Measurements from ENCODE around the gene LDLRAD3.

The LDLRAD3 gene

DNA sequence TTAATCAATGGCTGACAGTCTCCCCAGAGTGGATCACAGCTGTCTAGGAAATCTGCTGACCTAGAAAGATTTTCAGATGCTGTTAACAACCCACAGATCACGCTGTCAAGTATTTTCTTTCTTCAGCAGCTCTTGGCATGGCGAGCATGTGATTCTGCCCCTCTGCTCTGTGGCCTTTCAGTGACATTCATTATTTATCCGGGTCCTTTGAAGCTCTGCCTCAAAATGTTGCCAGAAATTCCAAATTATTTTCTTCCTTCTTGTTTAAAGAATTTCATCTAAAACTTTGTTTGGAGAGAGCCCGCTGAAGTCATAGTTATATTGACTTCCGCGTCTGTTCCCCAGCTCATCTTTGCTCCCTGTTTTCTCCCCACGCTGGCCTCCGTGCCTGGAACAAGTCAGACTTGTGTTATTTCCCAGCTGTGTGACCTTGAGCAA is 211.3 kb downstream of the LDLRAD3 start:
- Mint-ChIP-seq H3K27me3 (ENCODE audit: low read depth) (no peaks in the 10 kb centered on the region), H3K36me3 (ENCODE audit: low read depth) (no peaks in the 10 kb centered on the region), H3K4me3 (peak overlapping the region in 2 of 3 experiments; percentile 9 to 20), H3K27ac (peak overlapping the region; percentile 91 to 96 (median 92)), H3K4me1 (peaks cover 75% of the 10 kb centered on the region), H3K9me3 (no peaks in the 10 kb centered on the region)
- TF ChIP-seq, protein P1, sequence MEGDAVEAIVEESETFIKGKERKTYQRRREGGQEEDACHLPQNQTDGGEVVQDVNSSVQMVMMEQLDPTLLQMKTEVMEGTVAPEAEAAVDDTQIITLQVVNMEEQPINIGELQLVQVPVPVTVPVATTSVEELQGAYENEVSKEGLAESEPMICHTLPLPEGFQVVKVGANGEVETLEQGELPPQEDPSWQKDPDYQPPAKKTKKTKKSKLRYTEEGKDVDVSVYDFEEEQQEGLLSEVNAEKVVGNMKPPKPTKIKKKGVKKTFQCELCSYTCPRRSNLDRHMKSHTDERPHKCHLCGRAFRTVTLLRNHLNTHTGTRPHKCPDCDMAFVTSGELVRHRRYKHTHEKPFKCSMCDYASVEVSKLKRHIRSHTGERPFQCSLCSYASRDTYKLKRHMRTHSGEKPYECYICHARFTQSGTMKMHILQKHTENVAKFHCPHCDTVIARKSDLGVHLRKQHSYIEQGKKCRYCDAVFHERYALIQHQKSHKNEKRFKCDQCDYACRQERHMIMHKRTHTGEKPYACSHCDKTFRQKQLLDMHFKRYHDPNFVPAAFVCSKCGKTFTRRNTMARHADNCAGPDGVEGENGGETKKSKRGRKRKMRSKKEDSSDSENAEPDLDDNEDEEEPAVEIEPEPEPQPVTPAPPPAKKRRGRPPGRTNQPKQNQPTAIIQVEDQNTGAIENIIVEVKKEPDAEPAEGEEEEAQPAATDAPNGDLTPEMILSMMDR (IDR thresholded peaks at IDR 0.05; ENCODE audit: unreplicated experiment in 3 of 3): no peak

DNA sequence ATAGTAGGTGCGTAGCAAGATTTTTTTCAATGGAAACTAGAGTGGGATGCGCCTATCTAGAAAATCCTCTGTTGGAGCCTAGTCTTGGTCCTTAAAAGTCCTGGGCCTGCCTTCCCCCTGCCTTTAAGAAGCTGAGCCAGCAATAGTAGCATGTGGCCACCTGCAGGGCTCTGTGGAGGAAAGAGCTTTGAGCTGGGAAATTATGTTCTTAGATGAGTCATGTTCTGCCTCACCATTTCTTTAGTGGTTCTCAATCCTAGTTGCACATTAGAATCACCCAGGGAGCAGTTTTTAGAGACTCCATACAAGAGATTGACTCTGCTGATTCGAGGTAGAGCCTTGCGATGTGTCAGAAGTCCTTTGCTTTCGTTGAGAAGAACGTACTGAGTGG is 211.9 kb downstream of the LDLRAD3 start:
- Mint-ChIP-seq H3K27ac (peak overlapping the region; percentile 91 to 96 (median 92)), H3K27me3 (ENCODE audit: low read depth) (no peaks in the 10 kb centered on the region), H3K4me3 (no peak overlapping the region), H3K9me3 (no peaks in the 10 kb centered on the region), H3K36me3 (ENCODE audit: low read depth) (no peaks in the 10 kb centered on the region), H3K4me1 (peaks cover 80% of the 10 kb centered on the region)
- TF ChIP-seq, protein P1 (IDR thresholded peaks at IDR 0.05; ENCODE audit: unreplicated experiment in 3 of 3): no peak

- Mint-ChIP-seq H3K36me3 (ENCODE audit: low read depth) (no peaks in the 10 kb centered on the region), H3K4me3 (no peak overlapping the region), H3K27me3 (ENCODE audit: low read depth) (no peaks in the 10 kb centered on the region), H3K4me1 (peaks cover 82% of the 10 kb centered on the region), H3K27ac (peak overlapping the region; percentile 91 to 96 (median 92)), H3K9me3 (no peaks in the 10 kb centered on the region)
- TF ChIP-seq, protein P1 (IDR thresholded peaks at IDR 0.05; ENCODE audit: unreplicated experiment in 3 of 3): no peak
Observed at GRCh38 chr11:36156161-36156816, 212.4 kb downstream of the LDLRAD3 start.

GRCh38 chr11:36156817-36157519 is 213.1 kb downstream of the LDLRAD3 start:
- peak overlapping the region; percentile 80 to 96 (median 92) for H3K27ac Mint-ChIP-seq

DNA sequence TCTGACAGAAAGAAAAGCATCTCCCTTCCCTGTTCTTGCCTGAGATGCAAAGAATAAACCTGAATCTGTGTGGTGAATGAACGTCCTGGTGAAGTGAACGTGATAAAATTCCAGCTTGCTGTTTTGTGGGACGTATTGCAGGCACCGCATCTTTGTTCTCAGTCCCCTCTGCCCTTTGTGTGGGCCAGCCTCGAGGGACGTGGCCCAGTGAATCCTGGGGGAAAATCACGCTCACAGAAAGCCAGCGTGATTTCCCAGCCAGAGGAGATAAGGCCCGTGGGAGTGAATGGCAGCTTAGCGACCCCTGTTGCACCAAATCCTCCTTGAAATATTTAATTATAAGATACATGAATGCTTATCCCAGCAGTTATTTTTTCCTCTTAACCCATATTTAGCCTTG is 216.2 kb downstream of the LDLRAD3 start:
- Mint-ChIP-seq H3K4me3 (peak overlapping the region in 2 of 3 experiments; percentile 15 to 59), H3K4me1 (peaks cover 88% of the 10 kb centered on the region), H3K36me3 (ENCODE audit: low read depth) (no peaks in the 10 kb centered on the region), H3K9me3 (no peaks in the 10 kb centered on the region), H3K27ac (peak overlapping the region; percentile 90 to 97 (median 95)), H3K27me3 (ENCODE audit: low read depth) (no peaks in the 10 kb centered on the region)
- TF ChIP-seq, protein P1 (IDR thresholded peaks at IDR 0.05; ENCODE audit: unreplicated experiment in 3 of 3): no peak

More at GRCh38 chr11:36156817-36157519, 213.1 kb downstream of the LDLRAD3 start:
- peaks cover 84% of the 10 kb centered on the region for H3K4me1 Mint-ChIP-seq
- H3K4me3 Mint-ChIP-seq: peak overlapping the region in 1 of 3 experiments; percentile 33
- TF ChIP-seq, protein P1 (IDR thresholded peaks at IDR 0.05; ENCODE audit: unreplicated experiment in 3 of 3): no peak
- H3K36me3 Mint-ChIP-seq (ENCODE audit: low read depth): no peaks in the 10 kb centered on the region
- H3K27me3 Mint-ChIP-seq (ENCODE audit: low read depth): no peaks in the 10 kb centered on the region
- H3K9me3 Mint-ChIP-seq: no peaks in the 10 kb centered on the region

Measured in nephron (organoid).